Measurements from ENCODE around the gene SLC25A40. TPM values are rescaled to one million over a fixed set of nuclear protein-coding genes. Genes with fewer than 3 reads are reported as not detected.
"Not testable (repeated sequence)": the region's sequence is repeated elsewhere in the genome, so short reads cannot be mapped to it uniquely, and the experiment has no call there.

The SLC25A40 gene
- total and polyA plus RNA-seq, 2 of the 13 experiments (the other 11 are each of a cell fraction or from before 2014, with no cell fraction given), result 12.9 to 13.6 TPM

GRCh38 chr7:87912121-87912520 lies 36.0 kb upstream of the SLC25A40 start:
- FAIRE-seq, result no peak
- WGBS (ENCODE audit: low lambda C conversion rate), result 28% methylated on average over 4 of the region's 4 CpGs
- no TSS peak for BruUV-seq (replicated peaks)

GRCh38 chr7:87908814-87909213 lies 32.7 kb upstream of the SLC25A40 start:
- H3K4me1 ChIP-seq (ENCODE audit: insufficient read depth, low read length), result peaks cover 22% of the 10 kb centered on the region
- FAIRE-seq; H3K27me3 ChIP-seq (ENCODE audit: control insufficient read depth in 1 of 2, insufficient read depth in 2 of 2, low read length in 2 of 2); in situ Hi-C loops (cut with HindIII; ENCODE audit: extremely low pct_ligation_motif_present, low pct_unique_long_range_greater_than_20kb); H3K9me3 ChIP-seq (ENCODE audit: low read length); H2AFZ ChIP-seq (ENCODE audit: low read length); H3K79me2 ChIP-seq (ENCODE audit: insufficient read depth, low read length); ATAC-seq; H4K20me1 ChIP-seq (ENCODE audit: insufficient read depth, low read length); H3K9ac ChIP-seq (ENCODE audit: insufficient read depth, low read depth, low read length); H3K27ac ChIP-seq (ENCODE audit: extremely low read length, insufficient read depth, low read length); BruUV-seq (replicated peaks); CTCF ChIA-PET (ENCODE audit: low intra/inter-chr PET ratio, low total read pairs); H3K4me2 ChIP-seq (ENCODE audit: low read depth, low read length); H3K4me3 ChIP-seq (replicated peaks in 1 of 3; ENCODE audit: insufficient read depth in 1 of 3, low read depth in 2 of 3, low read length in 3 of 3); intact Hi-C loops (cut with micrococcal nuclease; ENCODE audit: unreplicated experiment); POLR2A ChIA-PET; DNase-seq (ENCODE audit: low spot score): not testable (repeated sequence)
- H3K36me3 ChIP-seq (replicated peaks in 1 of 2; ENCODE audit: control insufficient read depth in 1 of 2, insufficient read depth in 2 of 2, low read length in 2 of 2), result peaks cover 4 to 17% of the 10 kb centered on the region in 2 experiments; a peak in 2 of 5 replicates
- WGBS (ENCODE audit: low lambda C conversion rate), result 97% methylated on average over 4 of the region's 4 CpGs

More at GRCh38 chr7:87912121-87912520, 36.0 kb upstream of the SLC25A40 start:
- DNase-seq (ENCODE audit: low spot score) (no peak), ATAC-seq (peak; percentile 28; the same call in 1 of the 3 replicates)
- no peaks in the 10 kb centered on the region for H3K9me3 ChIP-seq (ENCODE audit: low read length)
- intact Hi-C loops (cut with micrococcal nuclease; ENCODE audit: unreplicated experiment) (no loop called here), in situ Hi-C loops (cut with HindIII; ENCODE audit: extremely low pct_ligation_motif_present, low pct_unique_long_range_greater_than_20kb) (no loop called here)
- H3K27ac ChIP-seq (ENCODE audit: extremely low read length, insufficient read depth, low read length), result no peak overlapping the region
- H3K4me1 ChIP-seq (ENCODE audit: insufficient read depth, low read length), result peaks cover 8% of the 10 kb centered on the region
- no peak overlapping the region for H3K4me3 ChIP-seq (replicated peaks in 1 of 3; ENCODE audit: insufficient read depth in 1 of 3, low read depth in 2 of 3, low read length in 3 of 3)
- no peak overlapping the region for H3K4me2 ChIP-seq (ENCODE audit: low read depth, low read length)
- no peaks in the 10 kb centered on the region for H3K27me3 ChIP-seq (ENCODE audit: control insufficient read depth in 1 of 2, insufficient read depth in 2 of 2, low read length in 2 of 2)
- H3K79me2 ChIP-seq (ENCODE audit: insufficient read depth, low read length), result no peaks in the 10 kb centered on the region
- no peak overlapping the region for H2AFZ ChIP-seq (ENCODE audit: low read length)
- H4K20me1 ChIP-seq (ENCODE audit: insufficient read depth, low read length), result no peaks in the 10 kb centered on the region
- H3K36me3 ChIP-seq (replicated peaks in 1 of 2; ENCODE audit: control insufficient read depth in 1 of 2, insufficient read depth in 2 of 2, low read length in 2 of 2), result 0 out of 5 replicates have a peak, but pooled peaks cover 0 to 3% of the 10 kb centered on the region in 2 experiments
- ChIA-PET POLR2A (no interaction called here), CTCF (ENCODE audit: low intra/inter-chr PET ratio, low total read pairs) (no interaction called here)
- no peak for TF ChIP-seq IRF2 (CRISPR knock-in tag; IDR thresholded peaks at IDR 0.05)
- TF ChIP-seq, protein P1, sequence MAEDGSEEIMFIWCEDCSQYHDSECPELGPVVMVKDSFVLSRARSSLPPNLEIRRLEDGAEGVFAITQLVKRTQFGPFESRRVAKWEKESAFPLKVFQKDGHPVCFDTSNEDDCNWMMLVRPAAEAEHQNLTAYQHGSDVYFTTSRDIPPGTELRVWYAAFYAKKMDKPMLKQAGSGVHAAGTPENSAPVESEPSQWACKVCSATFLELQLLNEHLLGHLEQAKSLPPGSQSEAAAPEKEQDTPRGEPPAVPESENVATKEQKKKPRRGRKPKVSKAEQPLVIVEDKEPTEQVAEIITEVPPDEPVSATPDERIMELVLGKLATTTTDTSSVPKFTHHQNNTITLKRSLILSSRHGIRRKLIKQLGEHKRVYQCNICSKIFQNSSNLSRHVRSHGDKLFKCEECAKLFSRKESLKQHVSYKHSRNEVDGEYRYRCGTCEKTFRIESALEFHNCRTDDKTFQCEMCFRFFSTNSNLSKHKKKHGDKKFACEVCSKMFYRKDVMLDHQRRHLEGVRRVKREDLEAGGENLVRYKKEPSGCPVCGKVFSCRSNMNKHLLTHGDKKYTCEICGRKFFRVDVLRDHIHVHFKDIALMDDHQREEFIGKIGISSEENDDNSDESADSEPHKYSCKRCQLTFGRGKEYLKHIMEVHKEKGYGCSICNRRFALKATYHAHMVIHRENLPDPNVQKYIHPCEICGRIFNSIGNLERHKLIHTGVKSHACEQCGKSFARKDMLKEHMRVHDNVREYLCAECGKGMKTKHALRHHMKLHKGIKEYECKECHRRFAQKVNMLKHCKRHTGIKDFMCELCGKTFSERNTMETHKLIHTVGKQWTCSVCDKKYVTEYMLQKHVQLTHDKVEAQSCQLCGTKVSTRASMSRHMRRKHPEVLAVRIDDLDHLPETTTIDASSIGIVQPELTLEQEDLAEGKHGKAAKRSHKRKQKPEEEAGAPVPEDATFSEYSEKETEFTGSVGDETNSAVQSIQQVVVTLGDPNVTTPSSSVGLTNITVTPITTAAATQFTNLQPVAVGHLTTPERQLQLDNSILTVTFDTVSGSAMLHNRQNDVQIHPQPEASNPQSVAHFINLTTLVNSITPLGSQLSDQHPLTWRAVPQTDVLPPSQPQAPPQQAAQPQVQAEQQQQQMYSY (CRISPR knock-in tag; IDR thresholded peaks at IDR 0.05), result no peak
- TF ChIP-seq PAF1 (CRISPR knock-in tag; IDR thresholded peaks at IDR 0.05), result no peak
- no peak for TF ChIP-seq CHD2 (IDR thresholded peaks at IDR 0.05; ENCODE audit: low read depth, low read length)
- TF ChIP-seq, protein P2, sequence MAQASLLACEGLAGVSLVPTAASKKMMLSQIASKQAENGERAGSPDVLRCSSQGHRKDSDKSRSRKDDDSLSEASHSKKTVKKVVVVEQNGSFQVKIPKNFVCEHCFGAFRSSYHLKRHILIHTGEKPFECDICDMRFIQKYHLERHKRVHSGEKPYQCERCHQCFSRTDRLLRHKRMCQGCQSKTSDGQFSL (CRISPR knock-in tag; IDR thresholded peaks at IDR 0.05), result no peak
- TF ChIP-seq CEBPB (IDR thresholded peaks at IDR 0.05; ENCODE audit: borderline replicate concordance, low read depth, low read length), result peak; percentile 44; the same call in 1 of the 2 replicates
- H3K9ac ChIP-seq (ENCODE audit: insufficient read depth, low read depth, low read length), result no peak overlapping the region

Measured in HepG2 (cell line).